GM19463 (cell line): ENCODE results near the gene ABCD1.
"Not testable (repeated sequence)": the region's sequence is repeated elsewhere in the genome, so short reads cannot be mapped to it uniquely, and the experiment has no call there.

ENCODE experiments used
- ATAC-seq: cut with Tn5 transposase; IDR thresholded peaks from one replicate; pipeline ENCODE4 v1.9.1; 2021; ENCODE audit warnings: mild to moderate bottlenecking, moderate library complexity; ENCODE audit not compliant: unreplicated experiment

ABCD1 gene

GRCh38 chrX:153724252-153725038 is at the start of gene ABCD1, which contains the start of gene BCAP31:
ABCD1 (plus strand) TSS chrX:153724856; CDS start chrX:153725267, 411 bp downstream.
BCAP31 (minus strand) TSS chrX:153724387; CDS start chrX:153723244, 1,143 bp downstream.
- ATAC-seq = peak; percentile 50

- no peak for ATAC-seq
These were observed 43.5 kb upstream of the ABCD1 start for GRCh38 chrX:153681175-153681574.

- ATAC-seq = not testable (repeated sequence)
These were observed 41.2 kb upstream of the ABCD1 start for GRCh38 chrX:153683486-153683885.

GRCh38 chrX:153684467-153685155 is 40.0 kb upstream of the ABCD1 start:
- ATAC-seq = no peak

GRCh38 chrX:153685156-153685536 is 39.5 kb upstream of the ABCD1 start:
- ATAC-seq = no peak

GRCh38 chrX:153685751-153686696 is 38.6 kb upstream of the ABCD1 start:
- no peak for ATAC-seq

GRCh38 chrX:153686711-153687110 is 37.9 kb upstream of the ABCD1 start:
- no peak for ATAC-seq

GRCh38 chrX:153687121-153688039 is 37.3 kb upstream of the ABCD1 start, which contains the start of gene SLC6A8:
SLC6A8 (plus strand) TSS chrX:153687926; CDS start chrX:153688575, 649 bp downstream.
- ATAC-seq = no peak

GRCh38 chrX:153688071-153688470 is 36.6 kb upstream of the ABCD1 start:
- no peak for ATAC-seq

GRCh38 chrX:153688506-153688905 is 36.1 kb upstream of the ABCD1 start:
- ATAC-seq = no peak

GRCh38 chrX:153688911-153689590 is 35.6 kb upstream of the ABCD1 start:
- no peak for ATAC-seq

GRCh38 chrX:153689654-153690465 is 34.8 kb upstream of the ABCD1 start:
- ATAC-seq = no peak

- no peak for ATAC-seq
These were observed 34.2 kb upstream of the ABCD1 start for GRCh38 chrX:153690466-153690865.

GRCh38 chrX:153691032-153691827 is 33.4 kb upstream of the ABCD1 start:
- not testable (repeated sequence) for ATAC-seq

- ATAC-seq = no peak
These were observed 32.7 kb upstream of the ABCD1 start for GRCh38 chrX:153692003-153692402.

GRCh38 chrX:153692611-153693156 is 32.0 kb upstream of the ABCD1 start:
- ATAC-seq = no peak
